ENCODE data around the gene CCSER1. TPM values are rescaled to one million over a fixed set of nuclear protein-coding genes. Genes with fewer than 3 reads are reported as not detected.

Gene CCSER1
- total and polyA plus RNA-seq, 2 experiments from 2014 or later: 2.9 to 3.4 TPM

DNA sequence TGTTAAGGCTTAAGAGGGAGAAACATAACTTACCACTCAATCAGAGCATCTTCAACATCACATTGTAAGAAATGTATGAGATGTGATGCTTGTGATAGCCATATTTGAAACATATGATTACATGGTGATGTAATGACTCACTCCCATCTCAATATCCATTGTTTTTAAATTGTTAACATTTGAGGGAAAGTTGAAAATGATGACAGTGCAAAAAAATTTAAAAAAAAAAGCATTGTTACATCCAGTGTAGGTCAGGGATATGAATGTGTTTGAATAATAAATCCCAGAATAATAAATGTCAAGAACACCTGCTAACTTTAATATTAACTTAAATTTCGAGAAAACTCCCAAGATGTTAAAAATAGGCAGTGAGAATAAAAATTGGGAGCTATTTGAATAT is 6.4 kb upstream of the CCSER1 start:
- H3K4me1 Mint-ChIP-seq: peaks cover 28% of the 10 kb centered on the region
- Histone ChIP-seq H3K27me3 (ENCODE audit: insufficient read depth) (peaks cover 3% of the 10 kb centered on the region; the same call in 1 of the 2 replicates), H2AFZ (peak overlapping the region; percentile 84), H3K36me3 (ENCODE audit: insufficient read depth) (no peaks in the 10 kb centered on the region), H3K4me3 (no peak overlapping the region), H3K79me2 (replicated peaks; ENCODE audit: insufficient read depth) (no peaks in the 10 kb centered on the region), H3K27ac (ENCODE audit: low read depth) (no peak overlapping the region), H3K9me2 (ENCODE audit: insufficient read depth) (no peaks in the 10 kb centered on the region), H3F3A (replicated peaks; ENCODE audit: low read depth) (no peaks in the 10 kb centered on the region), H3K4me1 (ENCODE audit: insufficient read depth) (peaks cover 24% of the 10 kb centered on the region), H3K4me2 (no peak overlapping the region), H4K20me1 (replicated peaks; ENCODE audit: insufficient read depth) (no peaks in the 10 kb centered on the region)
- H3K27ac Mint-ChIP-seq: peak overlapping the region; percentile 36; the same call in 1 of the 2 replicates
- no peak overlapping the region for H3K4me3 Mint-ChIP-seq
- TF ChIP-seq STAT1 (IDR thresholded peaks at IDR 0.05; ENCODE audit: unreplicated experiment) (no peak), ZNF114 (CRISPR knock-in tag; IDR thresholded peaks at IDR 0.05) (no peak), JUNB (IDR thresholded peaks at IDR 0.05; ENCODE audit: unreplicated experiment) (no peak), ZNF331 (CRISPR knock-in tag; IDR thresholded peaks at IDR 0.05; ENCODE audit: low read depth) (no peak), EZH2 (IDR thresholded peaks at IDR 0.05; ENCODE audit: low read depth, unreplicated experiment) (no peak), EZH2phosphoT487 (IDR thresholded peaks at IDR 0.05; ENCODE audit: unreplicated experiment) (no peak), POLR2AphosphoS5 (IDR thresholded peaks at IDR 0.05; ENCODE audit: low read depth) (no peak), CREB1 (CRISPR knock-in tag; IDR thresholded peaks at IDR 0.05; ENCODE audit: low read depth) (no peak), NANOG (IDR thresholded peaks at IDR 0.05; ENCODE audit: borderline replicate concordance) (no peak)
- TF ChIP-seq, protein P1, sequence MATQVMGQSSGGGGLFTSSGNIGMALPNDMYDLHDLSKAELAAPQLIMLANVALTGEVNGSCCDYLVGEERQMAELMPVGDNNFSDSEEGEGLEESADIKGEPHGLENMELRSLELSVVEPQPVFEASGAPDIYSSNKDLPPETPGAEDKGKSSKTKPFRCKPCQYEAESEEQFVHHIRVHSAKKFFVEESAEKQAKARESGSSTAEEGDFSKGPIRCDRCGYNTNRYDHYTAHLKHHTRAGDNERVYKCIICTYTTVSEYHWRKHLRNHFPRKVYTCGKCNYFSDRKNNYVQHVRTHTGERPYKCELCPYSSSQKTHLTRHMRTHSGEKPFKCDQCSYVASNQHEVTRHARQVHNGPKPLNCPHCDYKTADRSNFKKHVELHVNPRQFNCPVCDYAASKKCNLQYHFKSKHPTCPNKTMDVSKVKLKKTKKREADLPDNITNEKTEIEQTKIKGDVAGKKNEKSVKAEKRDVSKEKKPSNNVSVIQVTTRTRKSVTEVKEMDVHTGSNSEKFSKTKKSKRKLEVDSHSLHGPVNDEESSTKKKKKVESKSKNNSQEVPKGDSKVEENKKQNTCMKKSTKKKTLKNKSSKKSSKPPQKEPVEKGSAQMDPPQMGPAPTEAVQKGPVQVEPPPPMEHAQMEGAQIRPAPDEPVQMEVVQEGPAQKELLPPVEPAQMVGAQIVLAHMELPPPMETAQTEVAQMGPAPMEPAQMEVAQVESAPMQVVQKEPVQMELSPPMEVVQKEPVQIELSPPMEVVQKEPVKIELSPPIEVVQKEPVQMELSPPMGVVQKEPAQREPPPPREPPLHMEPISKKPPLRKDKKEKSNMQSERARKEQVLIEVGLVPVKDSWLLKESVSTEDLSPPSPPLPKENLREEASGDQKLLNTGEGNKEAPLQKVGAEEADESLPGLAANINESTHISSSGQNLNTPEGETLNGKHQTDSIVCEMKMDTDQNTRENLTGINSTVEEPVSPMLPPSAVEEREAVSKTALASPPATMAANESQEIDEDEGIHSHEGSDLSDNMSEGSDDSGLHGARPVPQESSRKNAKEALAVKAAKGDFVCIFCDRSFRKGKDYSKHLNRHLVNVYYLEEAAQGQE (IDR thresholded peaks at IDR 0.05; ENCODE audit: unreplicated experiment): no peak
- TF ChIP-seq, protein P2, sequence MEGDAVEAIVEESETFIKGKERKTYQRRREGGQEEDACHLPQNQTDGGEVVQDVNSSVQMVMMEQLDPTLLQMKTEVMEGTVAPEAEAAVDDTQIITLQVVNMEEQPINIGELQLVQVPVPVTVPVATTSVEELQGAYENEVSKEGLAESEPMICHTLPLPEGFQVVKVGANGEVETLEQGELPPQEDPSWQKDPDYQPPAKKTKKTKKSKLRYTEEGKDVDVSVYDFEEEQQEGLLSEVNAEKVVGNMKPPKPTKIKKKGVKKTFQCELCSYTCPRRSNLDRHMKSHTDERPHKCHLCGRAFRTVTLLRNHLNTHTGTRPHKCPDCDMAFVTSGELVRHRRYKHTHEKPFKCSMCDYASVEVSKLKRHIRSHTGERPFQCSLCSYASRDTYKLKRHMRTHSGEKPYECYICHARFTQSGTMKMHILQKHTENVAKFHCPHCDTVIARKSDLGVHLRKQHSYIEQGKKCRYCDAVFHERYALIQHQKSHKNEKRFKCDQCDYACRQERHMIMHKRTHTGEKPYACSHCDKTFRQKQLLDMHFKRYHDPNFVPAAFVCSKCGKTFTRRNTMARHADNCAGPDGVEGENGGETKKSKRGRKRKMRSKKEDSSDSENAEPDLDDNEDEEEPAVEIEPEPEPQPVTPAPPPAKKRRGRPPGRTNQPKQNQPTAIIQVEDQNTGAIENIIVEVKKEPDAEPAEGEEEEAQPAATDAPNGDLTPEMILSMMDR (conservative IDR thresholded peaks at IDR 0.05; ENCODE audit: low read depth in 2 of 2): no peak
- TF ChIP-seq, protein P3, sequence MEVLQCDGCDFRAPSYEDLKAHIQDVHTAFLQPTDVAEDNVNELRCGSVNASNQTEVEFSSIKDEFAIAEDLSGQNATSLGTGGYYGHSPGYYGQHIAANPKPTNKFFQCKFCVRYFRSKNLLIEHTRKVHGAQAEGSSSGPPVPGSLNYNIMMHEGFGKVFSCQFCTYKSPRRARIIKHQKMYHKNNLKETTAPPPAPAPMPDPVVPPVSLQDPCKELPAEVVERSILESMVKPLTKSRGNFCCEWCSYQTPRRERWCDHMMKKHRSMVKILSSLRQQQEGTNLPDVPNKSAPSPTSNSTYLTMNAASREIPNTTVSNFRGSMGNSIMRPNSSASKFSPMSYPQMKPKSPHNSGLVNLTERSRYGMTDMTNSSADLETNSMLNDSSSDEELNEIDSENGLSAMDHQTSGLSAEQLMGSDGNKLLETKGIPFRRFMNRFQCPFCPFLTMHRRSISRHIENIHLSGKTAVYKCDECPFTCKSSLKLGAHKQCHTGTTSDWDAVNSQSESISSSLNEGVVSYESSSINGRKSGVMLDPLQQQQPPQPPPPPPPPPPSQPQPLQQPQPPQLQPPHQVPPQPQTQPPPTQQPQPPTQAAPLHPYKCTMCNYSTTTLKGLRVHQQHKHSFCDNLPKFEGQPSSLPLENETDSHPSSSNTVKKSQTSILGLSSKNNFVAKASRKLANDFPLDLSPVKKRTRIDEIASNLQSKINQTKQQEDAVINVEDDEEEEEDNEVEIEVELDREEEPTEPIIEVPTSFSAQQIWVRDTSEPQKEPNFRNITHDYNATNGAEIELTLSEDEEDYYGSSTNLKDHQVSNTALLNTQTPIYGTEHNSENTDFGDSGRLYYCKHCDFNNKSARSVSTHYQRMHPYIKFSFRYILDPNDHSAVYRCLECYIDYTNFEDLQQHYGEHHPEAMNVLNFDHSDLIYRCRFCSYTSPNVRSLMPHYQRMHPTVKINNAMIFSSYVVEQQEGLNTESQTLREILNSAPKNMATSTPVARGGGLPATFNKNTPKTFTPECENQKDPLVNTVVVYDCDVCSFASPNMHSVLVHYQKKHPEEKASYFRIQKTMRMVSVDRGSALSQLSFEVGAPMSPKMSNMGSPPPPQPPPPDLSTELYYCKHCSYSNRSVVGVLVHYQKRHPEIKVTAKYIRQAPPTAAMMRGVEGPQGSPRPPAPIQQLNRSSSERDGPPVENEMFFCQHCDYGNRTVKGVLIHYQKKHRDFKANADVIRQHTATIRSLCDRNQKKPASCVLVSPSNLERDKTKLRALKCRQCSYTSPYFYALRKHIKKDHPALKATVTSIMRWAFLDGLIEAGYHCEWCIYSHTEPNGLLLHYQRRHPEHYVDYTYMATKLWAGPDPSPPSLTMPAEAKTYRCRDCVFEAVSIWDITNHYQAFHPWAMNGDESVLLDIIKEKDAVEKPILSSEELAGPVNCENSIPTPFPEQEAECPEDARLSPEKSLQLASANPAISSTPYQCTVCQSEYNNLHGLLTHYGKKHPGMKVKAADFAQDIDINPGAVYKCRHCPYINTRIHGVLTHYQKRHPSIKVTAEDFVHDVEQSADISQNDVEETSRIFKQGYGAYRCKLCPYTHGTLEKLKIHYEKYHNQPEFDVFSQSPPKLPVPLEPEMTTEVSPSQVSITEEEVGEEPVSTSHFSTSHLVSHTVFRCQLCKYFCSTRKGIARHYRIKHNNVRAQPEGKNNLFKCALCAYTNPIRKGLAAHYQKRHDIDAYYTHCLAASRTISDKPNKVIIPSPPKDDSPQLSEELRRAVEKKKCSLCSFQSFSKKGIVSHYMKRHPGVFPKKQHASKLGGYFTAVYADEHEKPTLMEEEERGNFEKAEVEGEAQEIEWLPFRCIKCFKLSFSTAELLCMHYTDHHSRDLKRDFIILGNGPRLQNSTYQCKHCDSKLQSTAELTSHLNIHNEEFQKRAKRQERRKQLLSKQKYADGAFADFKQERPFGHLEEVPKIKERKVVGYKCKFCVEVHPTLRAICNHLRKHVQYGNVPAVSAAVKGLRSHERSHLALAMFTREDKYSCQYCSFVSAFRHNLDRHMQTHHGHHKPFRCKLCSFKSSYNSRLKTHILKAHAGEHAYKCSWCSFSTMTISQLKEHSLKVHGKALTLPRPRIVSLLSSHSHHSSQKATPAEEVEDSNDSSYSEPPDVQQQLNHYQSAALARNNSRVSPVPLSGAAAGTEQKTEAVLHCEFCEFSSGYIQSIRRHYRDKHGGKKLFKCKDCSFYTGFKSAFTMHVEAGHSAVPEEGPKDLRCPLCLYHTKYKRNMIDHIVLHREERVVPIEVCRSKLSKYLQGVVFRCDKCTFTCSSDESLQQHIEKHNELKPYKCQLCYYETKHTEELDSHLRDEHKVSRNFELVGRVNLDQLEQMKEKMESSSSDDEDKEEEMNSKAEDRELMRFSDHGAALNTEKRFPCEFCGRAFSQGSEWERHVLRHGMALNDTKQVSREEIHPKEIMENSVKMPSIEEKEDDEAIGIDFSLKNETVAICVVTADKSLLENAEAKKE (CRISPR knock-in tag; IDR thresholded peaks at IDR 0.05): no peak
- TF ChIP-seq, protein P4, sequence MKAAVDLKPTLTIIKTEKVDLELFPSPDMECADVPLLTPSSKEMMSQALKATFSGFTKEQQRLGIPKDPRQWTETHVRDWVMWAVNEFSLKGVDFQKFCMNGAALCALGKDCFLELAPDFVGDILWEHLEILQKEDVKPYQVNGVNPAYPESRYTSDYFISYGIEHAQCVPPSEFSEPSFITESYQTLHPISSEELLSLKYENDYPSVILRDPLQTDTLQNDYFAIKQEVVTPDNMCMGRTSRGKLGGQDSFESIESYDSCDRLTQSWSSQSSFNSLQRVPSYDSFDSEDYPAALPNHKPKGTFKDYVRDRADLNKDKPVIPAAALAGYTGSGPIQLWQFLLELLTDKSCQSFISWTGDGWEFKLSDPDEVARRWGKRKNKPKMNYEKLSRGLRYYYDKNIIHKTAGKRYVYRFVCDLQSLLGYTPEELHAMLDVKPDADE (IDR thresholded peaks at IDR 0.05): no peak
- ATAC-seq (no peak), DNase-seq (ENCODE audit: low spot score) (no peak)
- H3K36me3 Mint-ChIP-seq (ENCODE audit: low read depth): no peaks in the 10 kb centered on the region
- no peaks in the 10 kb centered on the region for H3K9me3 Mint-ChIP-seq
- H3K27me3 Mint-ChIP-seq (ENCODE audit: insufficient read depth, low read depth, poor library complexity): no peaks in the 10 kb centered on the region
